Uterus (tissue), 4 donors: ENCODE data around the gene BTBD6. TPM values are rescaled to one million over a fixed set of nuclear protein-coding genes. Genes with fewer than 3 reads are reported as not detected.

Experiments used
- DNase-seq, 2 donors: peaks; one replicate each; pipeline ENCODE4 v3.0.0-alpha.2; 2019 to 2020
- H3K27ac ChIP-seq, 2 donors: fragments of 200-600 bp; sonication (generic); 1 replicate in 1 of 2; 2 replicates in 1 of 2; pipeline ENCODE4 v1.5.1; 2016 to 2018
- H3K27me3 ChIP-seq, 2 donors: fragments of 200-600 bp; sonication (generic); one replicate each; pipeline ENCODE4 v1.5.1; 2018 to 2019; ENCODE audit warnings: control low read depth in 1 of 2
- H3K36me3 ChIP-seq, 2 donors: fragments of 200-600 bp; sonication (generic); one replicate each; pipeline ENCODE4 v1.5.1; 2019; ENCODE audit warnings: control low read depth in 1 of 2
- H3K4me1 ChIP-seq, 2 donors: fragments of 200-600 bp; sonication (generic); one replicate each; pipeline ENCODE4 v1.5.1; 2018 to 2019; ENCODE audit warnings: control low read depth in 1 of 2
- H3K4me3 ChIP-seq, 2 donors: fragments of 200-600 bp; sonication (generic); 1 replicate in 1 of 2; 2 replicates in 1 of 2; pipeline ENCODE4 v1.5.1; 2018 to 2019; ENCODE audit warnings: mild to moderate bottlenecking in 1 of 2
- H3K9me3 ChIP-seq, 2 donors: fragments of 200-600 bp; sonication (generic); one replicate each; pipeline ENCODE4 v1.5.1; 2019; ENCODE audit warnings: control low read depth in 1 of 2
- POLR2A ChIP-seq, 2 donors: fragments of 450-650 bp; IDR thresholded peaks; one replicate each; pipeline ENCODE4 v1.6.1; 2016; ENCODE audit warnings: antibody characterized with exemption in 2 of 2, mild to moderate bottlenecking in 1 of 2, moderate library complexity in 1 of 2
- intact Hi-C: fragments of 100-400 bp; cut with DNase I; formaldehyde crosslinking; loops from one replicate; pipeline ENCODE4 v1.15.1; 2023; ENCODE audit warnings: low total_unique reads
- total RNA-seq, 4 donors: library from RNA; depleted of rRNA in 3 of 4; stranded (reverse); fragments of >200 nt in 3 of 4; gene quantifications; one replicate each; pipeline versions ENCODE4 v1.1.0 to v1.2.4, GENCODE V29; 2014 to 2023
- TF ChIP-seq, protein P1 (sequence below), 4 experiments: fragments of 200-600 bp in 2 of 4; fragments of 450-650 bp in 2 of 4; sonication (generic) in 2 of 4; IDR thresholded peaks; one replicate each; pipeline ENCODE4 v1.5.1; 2016 to 2019; ENCODE audit warnings: antibody characterized with exemption in 4 of 4, mild to moderate bottlenecking in 2 of 4, moderate library complexity in 1 of 4
- donor health status: DM: yes; HTN: yes; CAD: no.

Gene BTBD6
- total RNA-seq, 4 donors from 2014 or later = 12.8 to 41.9 (median 27.9) TPM

DNA sequence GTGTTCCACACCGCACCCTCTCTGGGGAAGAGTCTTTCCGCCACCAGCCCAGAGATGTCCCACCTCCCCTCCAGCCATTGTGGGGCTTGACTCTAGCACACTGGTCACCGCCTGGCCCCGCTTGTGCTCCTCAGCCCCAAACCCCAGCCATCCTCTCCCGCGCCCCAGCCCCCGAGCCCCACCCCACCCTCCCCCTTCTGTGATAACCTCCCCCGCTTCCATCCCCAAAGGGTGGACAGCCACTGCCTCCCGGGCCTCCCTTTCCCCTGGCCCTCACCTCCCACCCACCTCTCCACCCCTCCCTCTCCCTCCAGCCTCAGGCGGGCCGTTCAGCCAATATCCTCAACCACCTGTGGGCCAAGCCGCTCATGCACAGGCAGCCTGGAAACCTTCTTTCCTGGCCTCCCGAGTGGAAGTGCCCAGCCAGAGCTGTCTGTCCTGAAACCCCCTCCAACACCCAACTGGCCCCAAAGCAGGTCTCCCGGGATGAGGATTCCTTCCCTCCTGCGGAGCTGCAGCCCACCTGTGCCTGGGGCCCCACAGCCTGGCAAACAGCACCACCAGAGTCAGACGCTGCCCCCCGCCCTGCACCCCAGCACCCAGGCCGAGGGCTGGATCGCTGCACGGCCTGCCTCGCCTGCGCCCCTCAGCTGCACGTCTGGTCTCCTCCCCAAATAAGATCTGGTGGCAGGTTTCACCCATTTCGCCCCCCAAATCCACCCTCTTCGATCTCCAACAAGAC, 40.2 kb upstream of the BTBD6 start:
- Histone ChIP-seq H3K27ac (no peak overlapping the region), H3K4me1 (peaks cover 0 to 8% of the 10 kb centered on the region in 2 donors), H3K4me3 (no peak overlapping the region), H3K9me3 (no peaks in the 10 kb centered on the region), H3K27me3 (no peaks in the 10 kb centered on the region), H3K36me3 (no peaks in the 10 kb centered on the region)
- no peak for TF ChIP-seq POLR2A (IDR thresholded peaks at IDR 0.05)
- TF ChIP-seq, protein P1, sequence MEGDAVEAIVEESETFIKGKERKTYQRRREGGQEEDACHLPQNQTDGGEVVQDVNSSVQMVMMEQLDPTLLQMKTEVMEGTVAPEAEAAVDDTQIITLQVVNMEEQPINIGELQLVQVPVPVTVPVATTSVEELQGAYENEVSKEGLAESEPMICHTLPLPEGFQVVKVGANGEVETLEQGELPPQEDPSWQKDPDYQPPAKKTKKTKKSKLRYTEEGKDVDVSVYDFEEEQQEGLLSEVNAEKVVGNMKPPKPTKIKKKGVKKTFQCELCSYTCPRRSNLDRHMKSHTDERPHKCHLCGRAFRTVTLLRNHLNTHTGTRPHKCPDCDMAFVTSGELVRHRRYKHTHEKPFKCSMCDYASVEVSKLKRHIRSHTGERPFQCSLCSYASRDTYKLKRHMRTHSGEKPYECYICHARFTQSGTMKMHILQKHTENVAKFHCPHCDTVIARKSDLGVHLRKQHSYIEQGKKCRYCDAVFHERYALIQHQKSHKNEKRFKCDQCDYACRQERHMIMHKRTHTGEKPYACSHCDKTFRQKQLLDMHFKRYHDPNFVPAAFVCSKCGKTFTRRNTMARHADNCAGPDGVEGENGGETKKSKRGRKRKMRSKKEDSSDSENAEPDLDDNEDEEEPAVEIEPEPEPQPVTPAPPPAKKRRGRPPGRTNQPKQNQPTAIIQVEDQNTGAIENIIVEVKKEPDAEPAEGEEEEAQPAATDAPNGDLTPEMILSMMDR (IDR thresholded peaks at IDR 0.05) = no peak
- intact Hi-C loops = no loop called here
- no peak for DNase-seq

DNA sequence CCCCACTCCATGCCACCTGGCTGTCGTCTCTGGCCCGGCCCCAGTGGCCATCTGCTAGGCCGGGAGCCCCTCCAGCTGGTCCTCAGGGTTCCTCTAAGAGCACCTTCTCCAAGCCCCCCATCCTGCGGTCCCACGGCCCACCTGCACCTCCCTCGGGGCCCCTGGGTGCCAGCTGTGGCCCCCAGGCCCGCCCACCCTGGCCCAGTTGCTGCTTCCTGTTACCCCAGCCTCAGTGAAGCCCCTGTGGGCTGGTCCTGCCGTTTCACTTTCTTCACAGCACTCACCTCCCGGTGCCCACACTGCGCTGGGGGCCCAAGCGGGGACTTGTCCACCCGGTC, 39.6 kb upstream of the BTBD6 start:
- no peak overlapping the region for H3K27ac ChIP-seq
- H3K4me1 ChIP-seq = peaks cover 0 to 8% of the 10 kb centered on the region in 2 donors
- H3K4me3 ChIP-seq = no peak overlapping the region
- TF ChIP-seq, protein P1 (IDR thresholded peaks at IDR 0.05) = no peak
- H3K9me3 ChIP-seq = no peaks in the 10 kb centered on the region
- H3K36me3 ChIP-seq = no peaks in the 10 kb centered on the region
- H3K27me3 ChIP-seq = no peaks in the 10 kb centered on the region
- intact Hi-C loops = no loop called here
- no peak for DNase-seq

DNA sequence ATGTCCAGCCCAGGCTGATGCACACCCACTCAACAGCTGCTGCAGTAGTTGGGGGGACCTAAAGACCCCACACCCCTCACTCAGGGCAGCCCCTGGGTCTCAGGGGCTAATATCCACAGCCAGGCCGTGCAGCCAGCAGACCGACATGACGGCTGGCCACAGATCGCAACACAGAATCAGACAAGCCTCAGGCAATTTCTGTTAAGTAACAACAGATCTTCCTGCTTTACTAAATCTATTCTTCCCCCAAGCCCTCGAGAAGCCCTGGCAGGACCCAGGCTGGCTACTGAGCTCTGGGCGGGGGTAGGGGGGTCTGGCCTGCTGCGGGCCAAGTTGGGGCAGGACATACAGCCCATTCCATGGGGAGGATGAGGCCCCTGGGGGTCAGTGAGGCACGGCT, 39.2 kb upstream of the BTBD6 start:
- H3K36me3 ChIP-seq = no peaks in the 10 kb centered on the region
- H3K27ac ChIP-seq = no peak overlapping the region
- H3K9me3 ChIP-seq = no peaks in the 10 kb centered on the region
- intact Hi-C loops = no loop called here
- DNase-seq = no peak
- TF ChIP-seq POLR2A (IDR thresholded peaks at IDR 0.05) = no peak
- TF ChIP-seq, protein P1 (IDR thresholded peaks at IDR 0.05) = no peak
- H3K4me1 ChIP-seq = peaks cover 0 to 8% of the 10 kb centered on the region in 2 donors
- H3K27me3 ChIP-seq = no peaks in the 10 kb centered on the region
- H3K4me3 ChIP-seq = no peak overlapping the region

DNA sequence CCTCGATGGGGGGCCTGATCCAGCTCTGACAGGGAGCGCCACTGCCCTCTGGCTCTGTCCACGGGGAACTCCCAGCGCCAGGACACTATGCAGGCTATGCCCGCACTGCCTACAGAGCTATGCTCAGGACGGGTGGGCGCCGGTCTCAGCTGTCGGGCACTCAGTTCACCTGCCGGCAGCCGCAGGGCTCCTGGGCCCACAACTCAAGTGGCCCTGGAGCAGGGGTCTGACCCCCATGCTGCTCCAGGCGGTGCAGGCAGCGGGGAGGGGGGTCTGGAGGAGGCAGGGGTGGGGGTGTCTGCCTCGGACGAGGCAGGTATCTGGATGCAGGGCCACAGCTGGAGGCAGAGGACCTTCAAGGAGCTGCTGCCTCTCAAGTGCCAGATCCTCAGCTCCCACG, 38.7 kb upstream of the BTBD6 start:
- intact Hi-C loops = no loop called here
- Histone ChIP-seq H3K9me3 (no peaks in the 10 kb centered on the region), H3K4me3 (no peak overlapping the region), H3K27ac (no peak overlapping the region), H3K36me3 (no peaks in the 10 kb centered on the region), H3K4me1 (peaks cover 0 to 3% of the 10 kb centered on the region in 2 donors), H3K27me3 (no peaks in the 10 kb centered on the region)
- DNase-seq = no peak
- TF ChIP-seq POLR2A (IDR thresholded peaks at IDR 0.05) = no peak
- TF ChIP-seq, protein P1 (IDR thresholded peaks at IDR 0.05) = no peak

DNA sequence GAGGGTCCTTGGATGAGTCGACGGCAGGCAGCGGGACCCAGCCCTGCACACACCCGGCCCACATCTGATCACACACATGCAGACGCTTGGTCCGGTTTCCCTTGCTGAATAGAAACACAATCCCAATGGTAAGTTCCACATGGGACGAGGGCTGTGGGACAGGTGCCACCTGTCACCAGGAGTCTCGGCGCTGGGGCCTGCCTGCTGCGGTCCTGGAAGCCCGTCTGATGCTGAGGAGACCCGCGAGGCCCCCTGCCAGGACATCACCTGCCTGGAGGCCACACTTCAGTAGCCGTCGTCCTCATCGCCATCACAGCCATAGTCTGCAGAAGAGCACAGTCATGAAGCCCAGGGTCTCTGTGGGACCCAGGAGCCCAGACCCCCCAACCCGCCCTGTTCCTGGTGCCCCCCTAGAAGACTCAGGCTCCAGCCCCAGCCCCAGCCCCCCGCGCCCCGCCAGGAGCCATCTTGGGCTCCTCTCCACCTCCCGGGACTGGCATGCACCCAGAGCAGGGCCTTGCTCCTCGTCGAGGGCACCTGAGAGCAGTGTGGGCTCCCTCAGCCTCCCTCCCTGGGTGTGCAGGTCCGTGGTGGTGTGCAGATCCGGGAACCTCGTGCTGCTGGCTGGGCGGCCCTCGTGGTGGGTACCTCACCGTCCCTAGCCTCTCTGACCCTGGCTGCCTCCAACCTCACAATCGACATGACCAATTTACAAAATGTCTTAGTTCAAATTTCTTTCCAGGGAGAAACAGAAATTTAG, 37.9 kb upstream of the BTBD6 start:
- no peaks in the 10 kb centered on the region for H3K36me3 ChIP-seq
- H3K9me3 ChIP-seq = no peaks in the 10 kb centered on the region
- peaks cover 0 to 2% of the 10 kb centered on the region in 2 donors for H3K4me1 ChIP-seq
- no peak for TF ChIP-seq POLR2A (IDR thresholded peaks at IDR 0.05)
- H3K4me3 ChIP-seq = no peak overlapping the region
- intact Hi-C loops = no loop called here
- no peak for DNase-seq
- no peak overlapping the region for H3K27ac ChIP-seq
- no peaks in the 10 kb centered on the region for H3K27me3 ChIP-seq
